K562 (cell line): ENCODE data around the gene ERF. TPM values are rescaled to one million over a fixed set of nuclear protein-coding genes. Genes with fewer than 3 reads are reported as not detected.

Experiments used
- ARID1B ChIP-seq: fragments of 450-650 bp; IDR thresholded peaks from 2 replicates; pipeline ENCODE4 v1.6.1; 2016; ENCODE audit warnings: antibody characterized with exemption, mild to moderate bottlenecking, inconsistent platforms
- ATF3 ChIP-seq, 2 experiments: fragments of 450-650 bp in 1 of 2; sonication (generic) in 1 of 2; formaldehyde crosslinking in 1 of 2; IDR thresholded peaks in 1 of 2; conservative IDR thresholded peaks in 1 of 2; 2 replicates each; pipeline versions ENCODE4 v1.6.1 to v1.8.1; 2016 to 2023; ENCODE audit warnings: mild to moderate bottlenecking in 2 of 2, moderate library complexity in 2 of 2, inconsistent platforms in 1 of 2, missing genetic modification reagents in 1 of 2
- CREB3L1 ChIP-seq: fragments of 450-650 bp; IDR thresholded peaks from 2 replicates; pipeline ENCODE4 v1.6.1; 2014; ENCODE audit warnings: low read depth, mild to moderate bottlenecking, moderate library complexity, borderline replicate concordance
- ELF1 ChIP-seq: fragments of 200-800 bp; sonication (Bioruptor generic); IDR thresholded peaks from 2 replicates; pipeline ENCODE4 v1.6.1; 2016; ENCODE audit warnings: missing genetic modification characterization, missing compliant biosample characterization
- LCOR ChIP-seq: sonication (generic); formaldehyde crosslinking; IDR thresholded peaks from 2 replicates; pipeline ENCODE4 v1.8.0; 2022; ENCODE audit warnings: mild to moderate bottlenecking, missing genetic modification reagents
- ZNF699 ChIP-seq: fragments of 250-450 bp; sonication (Bioruptor Pico); IDR thresholded peaks from 2 replicates; pipeline ENCODE4 v1.8.0; 2021; ENCODE audit warnings: mild to moderate bottlenecking, moderate library complexity; ENCODE audit not compliant: insufficient replicate concordance
- ZNF717 ChIP-seq: fragments of 250-450 bp; sonication (Bioruptor Pico); IDR thresholded peaks from 2 replicates; pipeline ENCODE4 v1.5.0; 2021
- ZZZ3 ChIP-seq: fragments of 450-650 bp; IDR thresholded peaks from 2 replicates; pipeline ENCODE4 v1.6.1; 2016; ENCODE audit warnings: antibody characterized with exemption, mild to moderate bottlenecking, moderate library complexity
- polyA plus RNA-seq, 8 experiments: library from polyadenylated mRNA; depleted of rRNA in 4 of 8; stranded (reverse) in 5 of 8; unstranded in 3 of 8; fragments of >200 nt; fragmentation: Nextera tagmentation in 2 of 8; fragmentation: Illumina TruSeq in 1 of 8; extraction: Ambion mirVana in 2 of 8; extraction: Trizol in 1 of 8; gene quantifications; 2 replicates each; pipeline versions ENCODE4 v1.2.1 to v1.2.3, GENCODE V29; 2011 to 2014; ENCODE audit warnings: inconsistent platforms in 1 of 8, missing spikeins in 1 of 8
- total RNA-seq, 7 experiments: library from RNA; depleted of rRNA in 6 of 7; stranded (reverse); fragments of >200 nt in 6 of 7; fragmentation: Illumina TruSeq in 2 of 7; extraction: Trizol in 2 of 7; gene quantifications; 2 replicates each; pipeline versions ENCODE4 v1.2.1 to v1.2.3, GENCODE V29; 2011 to 2021; ENCODE audit warnings: low replicate concordance in 1 of 7
- TF ChIP-seq, protein P1 (sequence below): fragments of 250-450 bp; sonication (Bioruptor Pico); IDR thresholded peaks from 2 replicates; pipeline ENCODE4 v1.8.0; 2021; ENCODE audit warnings: borderline replicate concordance, mild to moderate bottlenecking, moderate library complexity; ENCODE audit not compliant: poor library complexity, severe bottlenecking
- TF ChIP-seq, protein P2 (sequence below), 2 experiments: fragments of 450-650 bp in 1 of 2; sonication (generic) in 1 of 2; formaldehyde crosslinking in 1 of 2; IDR thresholded peaks; 2 replicates each; pipeline versions ENCODE4 v1.7.1 to v1.9.0; 2016 to 2022; ENCODE audit warnings: inconsistent platforms in 1 of 2, mild to moderate bottlenecking in 1 of 2, missing genetic modification reagents in 1 of 2
- TF ChIP-seq, protein P3 (sequence below): fragments of 450-650 bp; IDR thresholded peaks from one replicate; pipeline ENCODE4 v1.6.1; 2018; ENCODE audit warnings: mild to moderate bottlenecking, moderate library complexity; ENCODE audit not compliant: partially characterized antibody

ERF gene
- total and polyA plus RNA-seq, 9 of the 15 experiments (the other 6 are each of a cell fraction or from before 2014, with no cell fraction given): 0.03 to 75.4 (median 27.0) TPM

DNA sequence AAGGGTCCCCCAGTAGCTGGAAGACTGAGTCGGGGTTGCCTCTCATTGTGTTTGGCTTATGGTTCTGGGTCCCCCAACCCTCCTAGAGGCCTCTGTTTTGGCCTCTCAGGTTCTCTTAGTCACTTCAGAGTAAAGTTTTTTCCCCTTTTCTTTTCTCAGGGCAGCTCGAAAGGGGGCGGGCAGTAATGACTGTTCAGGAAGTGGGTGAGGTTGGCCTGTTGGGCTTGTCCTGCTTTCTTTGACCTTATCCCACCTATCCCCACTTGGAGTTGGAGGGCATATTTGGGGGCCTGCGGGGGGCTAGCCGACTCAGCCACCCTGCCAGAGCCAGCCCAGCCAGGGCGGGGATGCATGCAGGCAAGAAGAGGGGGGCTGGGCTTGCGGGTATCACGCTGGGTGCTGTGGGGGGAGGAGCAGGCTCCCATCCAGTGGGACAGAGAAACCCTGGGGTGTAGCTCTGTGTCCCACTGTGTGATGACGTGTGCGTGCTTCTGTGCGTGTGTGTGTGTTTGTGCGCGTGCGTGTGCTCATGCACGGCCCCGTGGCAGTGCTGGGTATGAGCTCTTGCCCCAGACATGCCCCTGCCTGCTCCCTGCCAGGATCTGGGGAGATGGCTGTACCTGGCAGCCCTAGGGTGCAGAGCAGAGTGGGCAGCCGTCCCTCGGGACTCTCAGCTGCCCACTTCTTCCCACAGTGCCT, 15.6 kb upstream of the ERF start (continued):
- 0 out of 2 replicates have a peak, but pooled peaks have one; percentile 15 for TF ChIP-seq CREB3L1
- TF ChIP-seq, protein P1, sequence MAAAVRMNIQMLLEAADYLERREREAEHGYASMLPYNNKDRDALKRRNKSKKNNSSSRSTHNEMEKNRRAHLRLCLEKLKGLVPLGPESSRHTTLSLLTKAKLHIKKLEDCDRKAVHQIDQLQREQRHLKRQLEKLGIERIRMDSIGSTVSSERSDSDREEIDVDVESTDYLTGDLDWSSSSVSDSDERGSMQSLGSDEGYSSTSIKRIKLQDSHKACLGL (CRISPR knock-in tag): no peak
- TF ChIP-seq ZNF699 (CRISPR knock-in tag): no peak
- TF ChIP-seq, protein P2, sequence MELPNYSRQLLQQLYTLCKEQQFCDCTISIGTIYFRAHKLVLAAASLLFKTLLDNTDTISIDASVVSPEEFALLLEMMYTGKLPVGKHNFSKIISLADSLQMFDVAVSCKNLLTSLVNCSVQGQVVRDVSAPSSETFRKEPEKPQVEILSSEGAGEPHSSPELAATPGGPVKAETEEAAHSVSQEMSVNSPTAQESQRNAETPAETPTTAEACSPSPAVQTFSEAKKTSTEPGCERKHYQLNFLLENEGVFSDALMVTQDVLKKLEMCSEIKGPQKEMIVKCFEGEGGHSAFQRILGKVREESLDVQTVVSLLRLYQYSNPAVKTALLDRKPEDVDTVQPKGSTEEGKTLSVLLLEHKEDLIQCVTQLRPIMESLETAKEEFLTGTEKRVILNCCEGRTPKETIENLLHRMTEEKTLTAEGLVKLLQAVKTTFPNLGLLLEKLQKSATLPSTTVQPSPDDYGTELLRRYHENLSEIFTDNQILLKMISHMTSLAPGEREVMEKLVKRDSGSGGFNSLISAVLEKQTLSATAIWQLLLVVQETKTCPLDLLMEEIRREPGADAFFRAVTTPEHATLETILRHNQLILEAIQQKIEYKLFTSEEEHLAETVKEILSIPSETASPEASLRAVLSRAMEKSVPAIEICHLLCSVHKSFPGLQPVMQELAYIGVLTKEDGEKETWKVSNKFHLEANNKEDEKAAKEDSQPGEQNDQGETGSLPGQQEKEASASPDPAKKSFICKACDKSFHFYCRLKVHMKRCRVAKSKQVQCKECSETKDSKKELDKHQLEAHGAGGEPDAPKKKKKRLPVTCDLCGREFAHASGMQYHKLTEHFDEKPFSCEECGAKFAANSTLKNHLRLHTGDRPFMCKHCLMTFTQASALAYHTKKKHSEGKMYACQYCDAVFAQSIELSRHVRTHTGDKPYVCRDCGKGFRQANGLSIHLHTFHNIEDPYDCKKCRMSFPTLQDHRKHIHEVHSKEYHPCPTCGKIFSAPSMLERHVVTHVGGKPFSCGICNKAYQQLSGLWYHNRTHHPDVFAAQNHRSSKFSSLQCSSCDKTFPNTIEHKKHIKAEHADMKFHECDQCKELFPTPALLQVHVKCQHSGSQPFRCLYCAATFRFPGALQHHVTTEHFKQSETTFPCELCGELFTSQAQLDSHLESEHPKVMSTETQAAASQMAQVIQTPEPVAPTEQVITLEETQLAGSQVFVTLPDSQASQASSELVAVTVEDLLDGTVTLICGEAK (IDR thresholded peaks at IDR 0.05): peak; percentile 54; the same call in 1 of the 2 replicates
- TF ChIP-seq, protein P2 (CRISPR knock-in tag; IDR thresholded peaks at IDR 0.05): no peak
- no peak for TF ChIP-seq ZNF717 (CRISPR knock-in tag)
- no peak for TF ChIP-seq LCOR
- TF ChIP-seq ATF3 (IDR thresholded peaks at IDR 0.05): 0 out of 2 replicates have a peak, but pooled peaks have one; percentile 28
- TF ChIP-seq ATF3 (CRISPR knock-in tag; conservative IDR thresholded peaks at IDR 0.05): no peak
- no peak for TF ChIP-seq ZZZ3
- TF ChIP-seq, protein P3, sequence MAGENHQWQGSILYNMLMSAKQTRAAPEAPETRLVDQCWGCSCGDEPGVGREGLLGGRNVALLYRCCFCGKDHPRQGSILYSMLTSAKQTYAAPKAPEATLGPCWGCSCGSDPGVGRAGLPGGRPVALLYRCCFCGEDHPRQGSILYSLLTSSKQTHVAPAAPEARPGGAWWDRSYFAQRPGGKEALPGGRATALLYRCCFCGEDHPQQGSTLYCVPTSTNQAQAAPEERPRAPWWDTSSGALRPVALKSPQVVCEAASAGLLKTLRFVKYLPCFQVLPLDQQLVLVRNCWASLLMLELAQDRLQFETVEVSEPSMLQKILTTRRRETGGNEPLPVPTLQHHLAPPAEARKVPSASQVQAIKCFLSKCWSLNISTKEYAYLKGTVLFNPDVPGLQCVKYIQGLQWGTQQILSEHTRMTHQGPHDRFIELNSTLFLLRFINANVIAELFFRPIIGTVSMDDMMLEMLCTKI: no peak
- peak; percentile 23; the same call in 1 of the 2 replicates for TF ChIP-seq ARID1B
- TF ChIP-seq ELF1 (tag): peak; percentile 60; the same call in 1 of the 2 replicates
